Subcutaneous adipose tissue (tissue), 4 donors: ENCODE measurements around the gene RGS8. TPM values are rescaled to one million over a fixed set of nuclear protein-coding genes. Genes with fewer than 3 reads are reported as not detected.

ENCODE experiments used
- CTCF ChIP-seq: fragments of 450-650 bp; IDR thresholded peaks from one replicate; pipeline ENCODE4 v1.5.1; 2016; ENCODE audit warnings: low read depth, mild to moderate bottlenecking, control low read depth, antibody characterized with exemption, moderate library complexity
- total RNA-seq, 4 donors: library from RNA; depleted of rRNA; stranded (reverse); fragments of >200 nt; gene quantifications; one replicate each; pipeline ENCODE4 v1.1.0, GENCODE V29; 2016

The RGS8 gene
- total RNA-seq, 4 donors from 2014 or later: not detected

- TF ChIP-seq CTCF: no peak
Observed at GRCh38 chr1:182700351-182700709, 15.9 kb upstream of the RGS8 start.

GRCh38 chr1:182699393-182700350 lies 15.3 kb upstream of the RGS8 start:
- no peak for TF ChIP-seq CTCF

GRCh38 chr1:182698971-182699370 lies 14.6 kb upstream of the RGS8 start:
- TF ChIP-seq CTCF: no peak

GRCh38 chr1:182690886-182691443 lies 6.6 kb upstream of the RGS8 start:
- no peak for TF ChIP-seq CTCF

- TF ChIP-seq CTCF: no peak
Observed at GRCh38 chr1:182688436-182689205, 4.2 kb upstream of the RGS8 start.

- no peak for TF ChIP-seq CTCF
Observed at GRCh38 chr1:182687361-182687760, 3.0 kb upstream of the RGS8 start.

- TF ChIP-seq CTCF: no peak
Observed at GRCh38 chr1:182686446-182686845, 2.1 kb upstream of the RGS8 start.
